ENCODE data around the gene PPP1R18. TPM values are rescaled to one million over a fixed set of nuclear protein-coding genes. Genes with fewer than 3 reads are reported as not detected.

Gene PPP1R18
- total and polyA plus RNA-seq, 8 donors, result 5.3 to 27.2 (median 12.5) TPM

- peaks cover 6 to 20% (median 7%) of the 10 kb centered on the region in 3 donors for H3K4me1 ChIP-seq
- H3K36me3 ChIP-seq, result no peaks in the 10 kb centered on the region
- H3K9me3 ChIP-seq, result no peaks in the 10 kb centered on the region
- H3K4me3 ChIP-seq, result peak within 1 kb of the TSS; percentile 32 to 51 (median 50)
- DNase-seq, result peak; percentile 81 to 94 (median 90)
- 1% methylated on average over 38 to 40 of the region's 40 CpGs for WGBS, 2 donors
- no peaks in the 10 kb centered on the region for H3K27me3 ChIP-seq
- intact Hi-C loops (cut with DNase I), result no loop called here
- H3K27ac ChIP-seq, result peak within 1 kb of the TSS; percentile 41 to 73 (median 66)
- FAIRE-seq, result no peak
- peak; percentile 77 to 86 (median 81) for ATAC-seq
- no peak for TF ChIP-seq CTCF (IDR thresholded peaks at IDR 0.05)
Observed at GRCh38 chr6:30690403-30691207, 4.2 kb upstream of the PPP1R18 start, which contains the start of gene NRM. NRM (minus strand) TSS chr6:30690984; CDS start chr6:30690974, 10 bp downstream.

- intact Hi-C loops (cut with DNase I), result no loop called here
- Histone ChIP-seq H3K4me3 (peak overlapping the region in 2 of 4 donors; percentile 49 to 51), H3K9me3 (no peaks in the 10 kb centered on the region), H3K27ac (peak overlapping the region in 3 of 4 donors; percentile 41 to 73 (median 72)), H3K27me3 (no peaks in the 10 kb centered on the region), H3K4me1 (peaks cover 6 to 17% (median 7%) of the 10 kb centered on the region in 3 donors), H3K36me3 (no peaks in the 10 kb centered on the region)
- DNase-seq, result peak in 2 of 6 donors; percentile 29 to 41
- TF ChIP-seq CTCF (IDR thresholded peaks at IDR 0.05), result no peak
- no peak for FAIRE-seq
- ATAC-seq, result no peak
- 50 to 66% methylated on average over 4 of the region's 4 CpGs for WGBS, 2 donors
Observed at GRCh38 chr6:30689985-30690384, 3.5 kb upstream of the PPP1R18 start.

GRCh38 chr6:30689022-30689865 lies 2.8 kb upstream of the PPP1R18 start:
- Histone ChIP-seq H3K36me3 (no peaks in the 10 kb centered on the region), H3K27me3 (no peaks in the 10 kb centered on the region), H3K9me3 (no peaks in the 10 kb centered on the region), H3K27ac (peak overlapping the region in 1 of 4 donors; percentile 73), H3K4me1 (peaks cover 6 to 15% (median 7%) of the 10 kb centered on the region in 3 donors), H3K4me3 (no peak overlapping the region)
- DNase-seq (peak in 2 of 6 donors; percentile 25 to 62), ATAC-seq (no peak), FAIRE-seq (no peak)
- 84 to 85% methylated on average over 11 of the region's 11 CpGs for WGBS, 2 donors
- intact Hi-C loops (cut with DNase I), result no loop called here
- TF ChIP-seq CTCF (IDR thresholded peaks at IDR 0.05), result no peak

GRCh38 chr6:30688569-30688968 lies 2.1 kb upstream of the PPP1R18 start:
- no peak for FAIRE-seq
- H3K4me1 ChIP-seq, result peaks cover 6 to 15% (median 7%) of the 10 kb centered on the region in 3 donors
- no peaks in the 10 kb centered on the region for H3K36me3 ChIP-seq
- H3K4me3 ChIP-seq, result no peak overlapping the region
- WGBS, 2 donors, result 89 to 92% methylated on average over 9 of the region's 9 CpGs
- TF ChIP-seq CTCF (IDR thresholded peaks at IDR 0.05), result no peak
- DNase-seq, result peak in 2 of 6 donors; percentile 14 to 49
- H3K27ac ChIP-seq, result peak overlapping the region in 1 of 4 donors; percentile 33
- no peaks in the 10 kb centered on the region for H3K9me3 ChIP-seq
- no peak for ATAC-seq
- intact Hi-C loops (cut with DNase I), result no loop called here
- no peaks in the 10 kb centered on the region for H3K27me3 ChIP-seq

Data from pancreas (tissue), 10 donors.